Choroid plexus epithelial cell (primary cell): ENCODE data around the gene FAM234B.

Experiments
- DNase-seq: peaks from one replicate; pipeline ENCODE4 v3.0.0-alpha.2; 2010; ENCODE audit warnings: low read depth
- H3K4me3 ChIP-seq: 2 replicates; pipeline ENCODE4 v1.5.1; 2011; ENCODE audit warnings: low read depth, mild to moderate bottlenecking, control low read depth, low read length, moderate library complexity
- CTCF ChIP-seq: conservative IDR thresholded peaks from 2 replicates; pipeline ENCODE4 v1.5.1; 2011; ENCODE audit warnings: low read depth, mild to moderate bottlenecking, control low read depth, inconsistent platforms, low read length, moderate library complexity

Gene FAM234B

GRCh38 chr12:13097491-13098011 is 53.4 kb downstream of the FAM234B start:
- H3K4me3 ChIP-seq = no peak overlapping the region
- no peak for TF ChIP-seq CTCF
- DNase-seq = no peak

- H3K4me3 ChIP-seq = no peak overlapping the region
- TF ChIP-seq CTCF = no peak
- DNase-seq = no peak
Measured at GRCh38 chr12:13099066-13099843, 55.1 kb downstream of the FAM234B start.

- TF ChIP-seq CTCF = no peak
- no peak overlapping the region for H3K4me3 ChIP-seq
- DNase-seq = no peak
Measured at GRCh38 chr12:13099844-13100604, 55.8 kb downstream of the FAM234B start.

- TF ChIP-seq CTCF = no peak
- no peak for DNase-seq
- peak overlapping the region; percentile 60 for H3K4me3 ChIP-seq
Measured at GRCh38 chr12:13100605-13100881, 56.4 kb downstream of the FAM234B start.

GRCh38 chr12:13100882-13101769 is 56.9 kb downstream of the FAM234B start:
- DNase-seq = peak; percentile 91
- no peak for TF ChIP-seq CTCF
- peak overlapping the region; percentile 60 for H3K4me3 ChIP-seq

- peak; percentile 22 for DNase-seq
- H3K4me3 ChIP-seq = peak overlapping the region; percentile 60
- no peak for TF ChIP-seq CTCF
Measured at GRCh38 chr12:13101821-13102375, 57.7 kb downstream of the FAM234B start.
